Activated CD8-positive, alpha-beta memory T cell treated with anti-CD3 and anti-CD28 coated beads for 1 hour (primary cell): Measurements from ENCODE around the gene MADD.
"Not testable (repeated sequence)": the region's sequence is repeated elsewhere in the genome, so short reads cannot be mapped to it uniquely, and the experiment has no call there.

Experiments
- DNase-seq, 2 donors: peaks; one replicate each; pipeline ENCODE4 v3.0.0-alpha.2; 2020; ENCODE audit warnings: low read depth in 1 of 2; ENCODE audit errors: extremely low read depth in 1 of 2

MADD gene

GRCh38 chr11:47317064-47317828 lies 47.3 kb downstream of the MADD start:
- DNase-seq, result no peak

- no peak for DNase-seq
These were observed 48.2 kb downstream of the MADD start for GRCh38 chr11:47318166-47318565.

- no peak for DNase-seq
These were observed 54.6 kb downstream of the MADD start for GRCh38 chr11:47324520-47324919.

- no peak for DNase-seq
These were observed 55.5 kb downstream of the MADD start for GRCh38 chr11:47325271-47326041.

- no peak for DNase-seq
These were observed 56.3 kb downstream of the MADD start for GRCh38 chr11:47326198-47326597.

- no peak for DNase-seq
These were observed 57.1 kb downstream of the MADD start for GRCh38 chr11:47327025-47327424.

- DNase-seq, result no peak
These were observed 58.0 kb downstream of the MADD start for GRCh38 chr11:47327949-47328348.

- no peak for DNase-seq
These were observed 58.8 kb downstream of the MADD start for GRCh38 chr11:47328449-47329390.

- DNase-seq, result no peak
These were observed 59.6 kb downstream of the MADD start for GRCh38 chr11:47329431-47329986.

GRCh38 chr11:47329987-47330931 lies 60.3 kb downstream of the MADD start:
- no peak for DNase-seq

GRCh38 chr11:47331454-47332302 lies 61.7 kb downstream of the MADD start:
- DNase-seq, result no peak

GRCh38 chr11:47332303-47332711 lies 62.4 kb downstream of the MADD start:
- DNase-seq, result no peak

GRCh38 chr11:47332791-47333525 lies 63.0 kb downstream of the MADD start:
- DNase-seq, result no peak

GRCh38 chr11:47333526-47333845 lies 63.6 kb downstream of the MADD start:
- DNase-seq, result no peak

- no peak for DNase-seq
These were observed 64.0 kb downstream of the MADD start for GRCh38 chr11:47333886-47334443.

GRCh38 chr11:47334699-47335411 lies 64.9 kb downstream of the MADD start:
- not testable (repeated sequence) for DNase-seq

- DNase-seq, result no peak
These were observed 65.8 kb downstream of the MADD start for GRCh38 chr11:47335733-47336132.
